Activated T-helper 2 cell treated with anti-CD3 and anti-CD28 coated beads, Interferon-gamma antibody, Interleukin-2, Interleukin-4, amounts not matched to agents 10 μg/mL and 5 μg/mL and 100 μg/mL, durations not matched to agents 14 hours and 24 hours and 36 hours (primary cell): Measurements from ENCODE around the gene IRF2BP2. TPM values are rescaled to one million over a fixed set of nuclear protein-coding genes. Genes with fewer than 3 reads are reported as not detected.

Source experiments
- DNase-seq: peaks from one replicate; pipeline ENCODE4 v3.0.0; 2021; ENCODE audit warnings: low spot score
- H3K27ac Mint-ChIP-seq: one replicate; pipeline ENCODE4 v1.8.0; 2021; ENCODE audit warnings: mixed read lengths
- H3K27me3 Mint-ChIP-seq: one replicate; pipeline ENCODE4 v1.8.0; 2021; ENCODE audit warnings: low read depth, mixed read lengths
- H3K36me3 Mint-ChIP-seq: one replicate; pipeline ENCODE4 v1.8.0; 2021; ENCODE audit warnings: low read depth, mixed read lengths
- H3K4me1 Mint-ChIP-seq: one replicate; pipeline ENCODE4 v1.8.0; 2021; ENCODE audit warnings: low read depth, mixed read lengths
- H3K4me3 Mint-ChIP-seq: one replicate; pipeline ENCODE4 v1.8.0; 2021; ENCODE audit warnings: low read depth, mild to moderate bottlenecking, moderate library complexity, mixed read lengths
- H3K9me3 Mint-ChIP-seq: one replicate; pipeline ENCODE4 v1.8.0; 2021; ENCODE audit warnings: mixed read lengths
- intact Hi-C: fragments of 100-400 bp; cut with micrococcal nuclease; formaldehyde crosslinking; loops from one replicate; pipeline ENCODE4 v1.15.1; 2023
- total RNA-seq: library from RNA; stranded (reverse); gene quantifications from 2 replicates; pipeline ENCODE4 v1.2.3, GENCODE V29; 2022

The IRF2BP2 gene
- total RNA-seq, 1 donor from 2014 or later: 292 TPM

- Mint-ChIP-seq H3K27ac (no peak overlapping the region), H3K4me1 (peaks cover 8% of the 10 kb centered on the region), H3K9me3 (no peaks in the 10 kb centered on the region), H3K36me3 (no peaks in the 10 kb centered on the region), H3K27me3 (peaks cover 2% of the 10 kb centered on the region), H3K4me3 (no peak overlapping the region)
- intact Hi-C loops: no loop called here
- DNase-seq: no peak
Observed at GRCh38 chr1:234578735-234579134, 31.2 kb downstream of the IRF2BP2 start.

GRCh38 chr1:234578087-234578486 is 31.9 kb downstream of the IRF2BP2 start:
- intact Hi-C loops: no loop called here
- Mint-ChIP-seq H3K4me3 (no peak overlapping the region), H3K36me3 (no peaks in the 10 kb centered on the region), H3K9me3 (no peaks in the 10 kb centered on the region), H3K27me3 (peaks cover 2% of the 10 kb centered on the region), H3K4me1 (peaks cover 7% of the 10 kb centered on the region), H3K27ac (no peak overlapping the region)
- DNase-seq: no peak

GRCh38 chr1:234573711-234574299 is 36.2 kb downstream of the IRF2BP2 start:
- H3K4me1 Mint-ChIP-seq: peaks cover 5% of the 10 kb centered on the region
- H3K27me3 Mint-ChIP-seq: peaks cover 2% of the 10 kb centered on the region
- intact Hi-C loops: no loop called here
- no peak for DNase-seq
- H3K27ac Mint-ChIP-seq: no peak overlapping the region
- no peaks in the 10 kb centered on the region for H3K36me3 Mint-ChIP-seq
- no peaks in the 10 kb centered on the region for H3K9me3 Mint-ChIP-seq
- H3K4me3 Mint-ChIP-seq: no peak overlapping the region

- no peak overlapping the region for H3K27ac Mint-ChIP-seq
- H3K4me1 Mint-ChIP-seq: peaks cover 5% of the 10 kb centered on the region
- DNase-seq: no peak
- H3K4me3 Mint-ChIP-seq: no peak overlapping the region
- intact Hi-C loops: no loop called here
- H3K36me3 Mint-ChIP-seq: no peaks in the 10 kb centered on the region
- H3K27me3 Mint-ChIP-seq: peaks cover 2% of the 10 kb centered on the region
- no peaks in the 10 kb centered on the region for H3K9me3 Mint-ChIP-seq
Observed at GRCh38 chr1:234572966-234573365, 37.0 kb downstream of the IRF2BP2 start.

- no peaks in the 10 kb centered on the region for H3K9me3 Mint-ChIP-seq
- intact Hi-C loops: no loop called here
- DNase-seq: no peak
- no peak overlapping the region for H3K4me3 Mint-ChIP-seq
- peaks cover 2% of the 10 kb centered on the region for H3K27me3 Mint-ChIP-seq
- no peak overlapping the region for H3K27ac Mint-ChIP-seq
- no peaks in the 10 kb centered on the region for H3K36me3 Mint-ChIP-seq
- peaks cover 5% of the 10 kb centered on the region for H3K4me1 Mint-ChIP-seq
Observed at GRCh38 chr1:234571702-234572101, 38.3 kb downstream of the IRF2BP2 start.

- no peaks in the 10 kb centered on the region for H3K9me3 Mint-ChIP-seq
Observed at GRCh38 chr1:234570329-234571120, 39.5 kb downstream of the IRF2BP2 start.

GRCh38 chr1:234568345-234568744 is 41.6 kb downstream of the IRF2BP2 start:
- Mint-ChIP-seq H3K27me3 (no peaks in the 10 kb centered on the region), H3K36me3 (no peaks in the 10 kb centered on the region), H3K27ac (no peak overlapping the region), H3K9me3 (no peaks in the 10 kb centered on the region), H3K4me3 (no peak overlapping the region), H3K4me1 (peaks cover 10% of the 10 kb centered on the region)
- DNase-seq: no peak
- intact Hi-C loops: no loop called here

More at GRCh38 chr1:234570329-234571120, 39.5 kb downstream of the IRF2BP2 start:
- Mint-ChIP-seq H3K4me3 (no peak overlapping the region), H3K27me3 (peaks cover 2% of the 10 kb centered on the region), H3K36me3 (no peaks in the 10 kb centered on the region), H3K27ac (no peak overlapping the region), H3K4me1 (peaks cover 5% of the 10 kb centered on the region)
- DNase-seq: no peak
- intact Hi-C loops: no loop called here

- H3K4me1 Mint-ChIP-seq: peaks cover 10% of the 10 kb centered on the region
- intact Hi-C loops: no loop called here
- DNase-seq: no peak
- H3K9me3 Mint-ChIP-seq: no peaks in the 10 kb centered on the region
- no peaks in the 10 kb centered on the region for H3K36me3 Mint-ChIP-seq
- no peaks in the 10 kb centered on the region for H3K27me3 Mint-ChIP-seq
- H3K4me3 Mint-ChIP-seq: no peak overlapping the region
- H3K27ac Mint-ChIP-seq: no peak overlapping the region
Observed at GRCh38 chr1:234565132-234565531, 44.8 kb downstream of the IRF2BP2 start.

GRCh38 chr1:234564035-234565029 is 45.6 kb downstream of the IRF2BP2 start:
- Mint-ChIP-seq H3K4me1 (peaks cover 10% of the 10 kb centered on the region), H3K4me3 (no peak overlapping the region), H3K27ac (no peak overlapping the region), H3K9me3 (no peaks in the 10 kb centered on the region), H3K27me3 (no peaks in the 10 kb centered on the region), H3K36me3 (no peaks in the 10 kb centered on the region)
- no peak for DNase-seq
- intact Hi-C loops: no loop called here

- intact Hi-C loops: no loop called here
- H3K36me3 Mint-ChIP-seq: no peaks in the 10 kb centered on the region
- H3K27me3 Mint-ChIP-seq: no peaks in the 10 kb centered on the region
Observed at GRCh38 chr1:234562334-234562733, 47.6 kb downstream of the IRF2BP2 start.

GRCh38 chr1:234561319-234561718 is 48.7 kb downstream of the IRF2BP2 start:
- no peak overlapping the region for H3K27ac Mint-ChIP-seq
- no peaks in the 10 kb centered on the region for H3K27me3 Mint-ChIP-seq
- no peak for DNase-seq
- no peak overlapping the region for H3K4me3 Mint-ChIP-seq
- no peaks in the 10 kb centered on the region for H3K9me3 Mint-ChIP-seq
- H3K36me3 Mint-ChIP-seq: no peaks in the 10 kb centered on the region
- intact Hi-C loops: no loop called here
- peaks cover 11% of the 10 kb centered on the region for H3K4me1 Mint-ChIP-seq

More at GRCh38 chr1:234562334-234562733, 47.6 kb downstream of the IRF2BP2 start:
- DNase-seq: no peak
- no peaks in the 10 kb centered on the region for H3K9me3 Mint-ChIP-seq
- peaks cover 11% of the 10 kb centered on the region for H3K4me1 Mint-ChIP-seq
- H3K4me3 Mint-ChIP-seq: no peak overlapping the region
- no peak overlapping the region for H3K27ac Mint-ChIP-seq

GRCh38 chr1:234559902-234560676 is 49.9 kb downstream of the IRF2BP2 start:
- no peak overlapping the region for H3K4me3 Mint-ChIP-seq
- H3K9me3 Mint-ChIP-seq: no peaks in the 10 kb centered on the region

More at GRCh38 chr1:234559902-234560676, 49.9 kb downstream of the IRF2BP2 start:
- no peak overlapping the region for H3K27ac Mint-ChIP-seq
- peaks cover 13% of the 10 kb centered on the region for H3K4me1 Mint-ChIP-seq
- intact Hi-C loops: no loop called here
- H3K36me3 Mint-ChIP-seq: no peaks in the 10 kb centered on the region
- no peak for DNase-seq
- H3K27me3 Mint-ChIP-seq: no peaks in the 10 kb centered on the region
